Measurements from ENCODE around the gene YIPF3. TPM values are rescaled to one million over a fixed set of nuclear protein-coding genes. Genes with fewer than 3 reads are reported as not detected.

YIPF3 gene
- total and polyA plus RNA-seq, 9 of the 15 experiments (the other 6 are each of a cell fraction or from before 2014, with no cell fraction given), result 27.5 to 75.3 (median 57.6) TPM

- no peak for TF ChIP-seq CEBPZ (IDR thresholded peaks at IDR 0.05; ENCODE audit: borderline replicate concordance, low read depth, low read length)
- TF ChIP-seq MXD1 (CRISPR knock-in tag; IDR thresholded peaks at IDR 0.05; ENCODE audit: borderline replicate concordance, poor library complexity, severe bottlenecking), result no peak
- peak; percentile 98 for TF ChIP-seq SUPT5H (IDR thresholded peaks at IDR 0.05)
- TF ChIP-seq MCM3 (IDR thresholded peaks at IDR 0.05), result no peak
- TF ChIP-seq CBFB (CRISPR knock-in tag; IDR thresholded peaks at IDR 0.05), result no peak
- no peak for TF ChIP-seq ZKSCAN3 (CRISPR knock-in tag; IDR thresholded peaks at IDR 0.05)
- TF ChIP-seq SIX5 (IDR thresholded peaks at IDR 0.05; ENCODE audit: borderline replicate concordance in 1 of 2, insufficient read depth in 1 of 2, low read depth in 1 of 2, low read length in 2 of 2), result no peak
- no peak for TF ChIP-seq RFX1 (IDR thresholded peaks at IDR 0.05)
- no peak for TF ChIP-seq RBM17 (IDR thresholded peaks at IDR 0.05; ENCODE audit: borderline replicate concordance, low read depth, low read length)
- no peak for TF ChIP-seq E2F3 (CRISPR knock-in tag; IDR thresholded peaks at IDR 0.05)
- no peak for TF ChIP-seq ZBTB43 (CRISPR knock-in tag; IDR thresholded peaks at IDR 0.05)
- TF ChIP-seq MYNN (IDR thresholded peaks at IDR 0.05), result no peak; the same call in 1 of the 2 replicates
- TF ChIP-seq MYNN (CRISPR knock-in tag; IDR thresholded peaks at IDR 0.05), result no peak
- peak; percentile 49 for TF ChIP-seq ETS1 (conservative IDR thresholded peaks at IDR 0.05; ENCODE audit: control insufficient read depth, low read depth, low read length)
- no peak for TF ChIP-seq COPS2 (conservative IDR thresholded peaks at IDR 0.05)
These were observed 39.3 kb downstream of the YIPF3 start, which contains the start of gene TJAP1 (continued) for GRCh38 chr6:43477235-43478007.
